ENCODE data around the gene GCHFR.

GCHFR gene

GRCh38 chr15:40762919-40763800, 708 bp upstream of the GCHFR start:
- Mint-ChIP-seq H3K27me3 (peaks cover 19% of the 10 kb centered on the region), H3K27ac (peak overlapping the region; percentile 92)
- peak; percentile 65 for DNase-seq

DNA sequence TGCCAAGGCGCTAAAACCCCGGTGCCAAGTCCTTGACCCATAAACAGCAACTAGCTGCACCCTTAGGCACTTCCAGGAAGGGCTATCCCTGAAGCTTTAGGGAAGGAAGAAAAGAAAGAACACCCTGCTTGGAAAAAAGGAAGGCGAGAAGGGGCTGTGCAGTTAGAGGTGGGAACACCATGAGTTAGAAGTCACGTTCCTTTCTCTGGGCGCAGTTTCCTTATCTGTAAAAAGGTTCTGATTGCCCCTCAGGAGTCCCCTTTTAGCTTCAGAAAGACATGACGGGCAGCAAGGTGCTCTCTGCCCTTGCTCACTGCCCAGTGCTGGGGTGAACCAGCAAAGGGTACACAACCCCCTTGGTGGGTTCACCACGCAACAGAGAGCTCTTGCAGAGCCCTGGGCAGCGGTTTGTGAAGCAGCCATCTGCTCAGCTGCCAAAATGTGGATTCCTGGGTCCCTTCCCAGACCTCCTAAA, 798 bp downstream of the GCHFR start:
- Mint-ChIP-seq H3K9me3 (no peaks in the 10 kb centered on the region), H3K27ac (peak overlapping the region; percentile 92), H3K4me1 (peaks cover 49% of the 10 kb centered on the region), H3K27me3 (peaks cover 19% of the 10 kb centered on the region), H3K36me3 (peaks cover 10% of the 10 kb centered on the region), H3K4me3 (peak overlapping the region; percentile 74)
- no peak for DNase-seq
- CTCF ChIA-PET, result interaction anchor here (1.3 to 1.6 kb wide), 2 partner anchors 15 to 18 kb away, joined by 3 to 7 read pairs; no protein-coding TSS in a partner anchor

More at GRCh38 chr15:40762919-40763800, 708 bp upstream of the GCHFR start:
- CTCF ChIA-PET, result interaction anchor here (1.4 to 1.6 kb wide), 2 partner anchors 19 to 129 kb away, joined by 3 to 7 read pairs; no protein-coding TSS in a partner anchor
- no peaks in the 10 kb centered on the region for H3K9me3 Mint-ChIP-seq
- peaks cover 34% of the 10 kb centered on the region for H3K4me1 Mint-ChIP-seq
- H3K36me3 Mint-ChIP-seq, result peaks cover 2% of the 10 kb centered on the region
- H3K4me3 Mint-ChIP-seq, result peak overlapping the region; percentile 74

GRCh38 chr15:40766194-40766815, 2.4 kb downstream of the GCHFR start:
- H3K27ac Mint-ChIP-seq, result peak overlapping the region; percentile 78
- H3K27me3 Mint-ChIP-seq, result peaks cover 9% of the 10 kb centered on the region
- H3K4me1 Mint-ChIP-seq, result peaks cover 56% of the 10 kb centered on the region
- no peaks in the 10 kb centered on the region for H3K9me3 Mint-ChIP-seq
- H3K36me3 Mint-ChIP-seq, result peaks cover 16% of the 10 kb centered on the region
- no peak for DNase-seq
- no peak overlapping the region for H3K4me3 Mint-ChIP-seq
- CTCF ChIA-PET, result interaction anchor here (0.6 to 0.9 kb wide), 2 partner anchors 16 to 440 kb away, joined by 3 read pairs; no protein-coding TSS in a partner anchor

GRCh38 chr15:40766906-40767837, 3.3 kb downstream of the GCHFR start:
- Mint-ChIP-seq H3K27ac (no peak overlapping the region), H3K36me3 (peaks cover 17% of the 10 kb centered on the region), H3K27me3 (peaks cover 9% of the 10 kb centered on the region), H3K9me3 (no peaks in the 10 kb centered on the region), H3K4me3 (no peak overlapping the region), H3K4me1 (peaks cover 56% of the 10 kb centered on the region)
- no peak for DNase-seq
- CTCF ChIA-PET, result interaction anchor here (0.6 kb wide), 1 partner anchor 441 kb away, joined by 3 read pairs; no protein-coding TSS in a partner anchor

GRCh38 chr15:40767838-40768500, 4.1 kb downstream of the GCHFR start:
- CTCF ChIA-PET, result interaction anchor here (0.6 kb wide), 1 partner anchor 332 kb away, joined by 4 read pairs; no protein-coding TSS in a partner anchor
- Mint-ChIP-seq H3K4me1 (peaks cover 52% of the 10 kb centered on the region), H3K27ac (peak overlapping the region; percentile 52)

GRCh38 chr15:40768521-40769273, 4.8 kb downstream of the GCHFR start:
- CTCF ChIA-PET, result interaction anchor here (0.6 kb wide), 1 partner anchor 331 kb away, joined by 4 read pairs; no protein-coding TSS in a partner anchor
- Mint-ChIP-seq H3K4me3 (peak overlapping the region; percentile 33), H3K27ac (peak overlapping the region; percentile 88), H3K9me3 (no peaks in the 10 kb centered on the region), H3K4me1 (peaks cover 45% of the 10 kb centered on the region), H3K27me3 (peaks cover 1% of the 10 kb centered on the region), H3K36me3 (peaks cover 22% of the 10 kb centered on the region)
- no peak for DNase-seq

More at GRCh38 chr15:40767838-40768500, 4.1 kb downstream of the GCHFR start:
- no peak for DNase-seq
- Mint-ChIP-seq H3K9me3 (no peaks in the 10 kb centered on the region), H3K36me3 (peaks cover 19% of the 10 kb centered on the region), H3K27me3 (peaks cover 8% of the 10 kb centered on the region), H3K4me3 (no peak overlapping the region)

GRCh38 chr15:40769274-40770146, 5.6 kb downstream of the GCHFR start, which contains the start of gene C15orf62:
Gene C15orf62, plus strand, starts transcription at chr15:40769980. Its CDS starts 516 bp downstream, at chr15:40770496.
- no peaks in the 10 kb centered on the region for H3K9me3 Mint-ChIP-seq
- peaks cover 43% of the 10 kb centered on the region for H3K4me1 Mint-ChIP-seq
- H3K27ac Mint-ChIP-seq, result peak within 1 kb of the TSS; percentile 88
- H3K27me3 Mint-ChIP-seq, result no peaks in the 10 kb centered on the region
- DNase-seq, result peak; percentile 59
- H3K36me3 Mint-ChIP-seq, result peaks cover 25% of the 10 kb centered on the region
- peak within 1 kb of the TSS; percentile 33 for H3K4me3 Mint-ChIP-seq
- CTCF ChIA-PET, result interaction anchor here (2.5 kb wide), 1 partner anchor 13 kb away, joined by 13 read pairs; no protein-coding TSS in a partner anchor

- peaks cover 35% of the 10 kb centered on the region for H3K4me1 Mint-ChIP-seq
- DNase-seq, result no peak
- no peak overlapping the region for H3K4me3 Mint-ChIP-seq
- CTCF ChIA-PET, result interaction anchor here (2.5 kb wide), 1 partner anchor 13 kb away, joined by 13 read pairs; no protein-coding TSS in a partner anchor
- peaks cover 28% of the 10 kb centered on the region for H3K36me3 Mint-ChIP-seq
- peak overlapping the region; percentile 88 for H3K27ac Mint-ChIP-seq
- H3K9me3 Mint-ChIP-seq, result no peaks in the 10 kb centered on the region
- H3K27me3 Mint-ChIP-seq, result no peaks in the 10 kb centered on the region
Observed at GRCh38 chr15:40770147-40770721, 6.4 kb downstream of the GCHFR start.

- CTCF ChIA-PET, result interaction anchor here (1.5 to 2.5 kb wide), 2 partner anchors 12 to 13 kb away, joined by 4 to 13 read pairs; no protein-coding TSS in a partner anchor
- H3K4me1 Mint-ChIP-seq, result peaks cover 25% of the 10 kb centered on the region
- H3K4me3 Mint-ChIP-seq, result no peak overlapping the region
- H3K36me3 Mint-ChIP-seq, result peaks cover 30% of the 10 kb centered on the region
- no peaks in the 10 kb centered on the region for H3K27me3 Mint-ChIP-seq
- H3K27ac Mint-ChIP-seq, result no peak overlapping the region
- H3K9me3 Mint-ChIP-seq, result no peaks in the 10 kb centered on the region
- DNase-seq, result no peak
Observed at GRCh38 chr15:40771242-40771641, 7.4 kb downstream of the GCHFR start.

DNA sequence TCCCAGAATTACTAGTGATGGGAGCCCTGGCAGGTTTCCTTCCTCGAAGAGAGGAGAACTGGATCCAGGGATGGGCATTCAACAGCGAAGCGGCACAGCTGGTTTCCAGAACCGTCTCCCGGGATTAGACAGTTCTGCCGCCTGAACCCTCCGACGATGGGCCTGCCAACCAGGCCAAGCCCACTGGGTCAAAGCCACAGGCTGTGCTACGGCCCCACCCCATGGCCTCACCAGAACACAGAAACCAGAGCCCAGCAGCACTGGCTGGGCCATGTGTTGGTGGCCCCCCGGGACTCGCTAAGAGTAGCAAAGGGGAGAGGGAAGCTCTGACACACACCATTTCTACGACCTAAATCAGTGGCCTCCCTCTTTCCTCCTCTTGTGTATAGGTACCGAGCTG, 8.1 kb downstream of the GCHFR start:
- peaks cover 37% of the 10 kb centered on the region for H3K36me3 Mint-ChIP-seq
- no peak overlapping the region for H3K4me3 Mint-ChIP-seq
- CTCF ChIA-PET, result interaction anchor here (1.5 kb wide), 1 partner anchor 13 kb away, joined by 4 read pairs; no protein-coding TSS in a partner anchor
- peaks cover 30% of the 10 kb centered on the region for H3K4me1 Mint-ChIP-seq
- H3K27ac Mint-ChIP-seq, result no peak overlapping the region
- H3K9me3 Mint-ChIP-seq, result no peaks in the 10 kb centered on the region
- H3K27me3 Mint-ChIP-seq, result no peaks in the 10 kb centered on the region
- DNase-seq, result no peak

GRCh38 chr15:40773496-40773895, 9.6 kb downstream of the GCHFR start:
- Mint-ChIP-seq H3K36me3 (peaks cover 38% of the 10 kb centered on the region), H3K27ac (no peak overlapping the region), H3K27me3 (no peaks in the 10 kb centered on the region), H3K4me1 (peaks cover 28% of the 10 kb centered on the region), H3K4me3 (no peak overlapping the region), H3K9me3 (no peaks in the 10 kb centered on the region)
- CTCF ChIA-PET, result interaction anchor here (1.3 kb wide), 1 partner anchor 12 kb away, joined by 4 read pairs; no protein-coding TSS in a partner anchor
- no peak for DNase-seq
